B cell (primary cell): ENCODE data around the gene ARPC4. TPM values are rescaled to one million over a fixed set of nuclear protein-coding genes. Genes with fewer than 3 reads are reported as not detected.
A peak's percentile ranks its signal among the peaks of the same experiment; 100 is the strongest.

Experiments used
- ATAC-seq: fragments of 200-7000 bp; cut with Tn5 transposase; one replicate; pipeline ENCODE4 v1.10.0; 2021; ENCODE audit warnings: low read depth, mild to moderate bottlenecking, moderate number of reproducible peaks, moderate library complexity
- CTCF ChIA-PET: fragments of 350-600 bp; sonication (Branson Sonifier 250); formaldehyde crosslinking; loops from one replicate; lab custom pipeline; 2021; ENCODE audit warnings: antibody characterized with exemption, inconsistent platforms; lab: Charles Lee
- POLR2A ChIA-PET: fragments of 350-600 bp; sonication (Branson Sonifier 250); formaldehyde crosslinking; loops from one replicate; lab custom pipeline; 2021; ENCODE audit warnings: antibody characterized with exemption; lab: Charles Lee
- DNase-seq: peaks from one replicate; pipeline ENCODE4 v3.0.0; 2013
- H2AFZ ChIP-seq: 2 replicates; pipeline ENCODE4 v1.6.1; 2012; ENCODE audit warnings: mild to moderate bottlenecking, low read depth, low read length; ENCODE audit not compliant: insufficient read depth, poor library complexity, severe bottlenecking
- H3K27ac ChIP-seq, 2 donors: 1 replicate in 1 of 2; 2 replicates in 1 of 2; pipeline ENCODE4 v1.5.1; 2012 to 2013; ENCODE audit warnings: low read length in 2 of 2, mild to moderate bottlenecking in 2 of 2, moderate library complexity in 1 of 2
- H3K27me3 ChIP-seq, 4 experiments: fragments of 200-600 bp in 1 of 4; sonication (generic) in 1 of 4; replicated peaks in 1 of 4; 1 replicate in 2 of 4; 2 replicates in 2 of 4; pipeline versions ENCODE4 v1.6.1 to v1.7.0; 2013 to 2016; ENCODE audit warnings: low read length in 3 of 4, mild to moderate bottlenecking in 2 of 4, mixed read lengths in 1 of 4, moderate library complexity in 1 of 4; ENCODE audit not compliant: insufficient read depth in 4 of 4, control insufficient read depth in 3 of 4; ENCODE audit errors: control extremely low read depth in 1 of 4
- H3K36me3 ChIP-seq, 2 experiments: replicated peaks in 1 of 2; 1 replicate in 1 of 2; 2 replicates in 1 of 2; pipeline versions ENCODE4 v1.6.1 to v1.7.1; 2013; ENCODE audit warnings: low read length in 1 of 2; ENCODE audit not compliant: insufficient read depth in 2 of 2, control insufficient read depth in 1 of 2; ENCODE audit errors: control extremely low read depth in 1 of 2, extremely low read depth in 1 of 2
- H3K4me1 ChIP-seq, 2 donors: fragments of 200-600 bp in 1 of 2; sonication (generic) in 1 of 2; 1 replicate in 1 of 2; 2 replicates in 1 of 2; pipeline versions ENCODE4 v1.5.1 to v1.6.1; 2013 to 2017; ENCODE audit warnings: low read length in 2 of 2; ENCODE audit not compliant: control insufficient read depth in 2 of 2, insufficient read depth in 2 of 2
- H3K4me2 ChIP-seq: replicated peaks from 2 replicates; pipeline ENCODE3; 2012; ENCODE audit warnings: mild to moderate bottlenecking, low read depth, low read length; ENCODE audit not compliant: poor library complexity, severe bottlenecking
- H3K4me3 ChIP-seq, 5 experiments: fragments of 200-600 bp in 1 of 5; sonication (generic) in 1 of 5; 1 replicate in 3 of 5; 2 replicates in 2 of 5; pipeline versions ENCODE4 v1.5.1 to v1.7.0; 2011 to 2016; ENCODE audit warnings: low read length in 4 of 5, mild to moderate bottlenecking in 4 of 5, low read depth in 2 of 5, control low read depth in 1 of 5, moderate library complexity in 1 of 5; ENCODE audit not compliant: insufficient read depth in 1 of 5; ENCODE audit errors: control extremely low read depth in 1 of 5, extremely low read depth in 1 of 5
- H3K79me2 ChIP-seq: fragments of 200-600 bp; sonication (generic); one replicate; pipeline ENCODE4 v1.6.0; 2016; ENCODE audit warnings: low read length; ENCODE audit not compliant: control insufficient read depth, insufficient read depth
- H3K9ac ChIP-seq: fragments of 200-600 bp; sonication (generic); 2 replicates; pipeline ENCODE4 v1.6.1; 2017; ENCODE audit warnings: mild to moderate bottlenecking, low read length, moderate library complexity
- H3K9me3 ChIP-seq, 3 donors: one replicate each; pipeline versions ENCODE4 v1.6.1 to v1.7.1; 2013; ENCODE audit warnings: low read length in 2 of 3; ENCODE audit not compliant: control insufficient read depth in 2 of 3, insufficient read depth in 1 of 3; ENCODE audit errors: control extremely low read depth in 1 of 3
- H4K20me1 ChIP-seq: 2 replicates; pipeline ENCODE4 v1.6.0; 2012; ENCODE audit warnings: mild to moderate bottlenecking, low read length; ENCODE audit not compliant: insufficient read depth, control insufficient read depth, poor library complexity, severe bottlenecking
- H3K27ac Mint-ChIP-seq: one replicate; pipeline ENCODE4 v1.8.0; 2021; ENCODE audit warnings: mixed read lengths
- H3K27me3 Mint-ChIP-seq: one replicate; pipeline ENCODE4 v1.8.0; 2021; ENCODE audit warnings: mixed read lengths
- H3K4me1 Mint-ChIP-seq: one replicate; pipeline ENCODE4 v1.8.0; 2021; ENCODE audit warnings: mixed read lengths
- H3K4me3 Mint-ChIP-seq: one replicate; pipeline ENCODE4 v1.8.0; 2021; ENCODE audit warnings: mixed read lengths
- H3K9me3 Mint-ChIP-seq: one replicate; pipeline ENCODE4 v1.8.0; 2022; ENCODE audit warnings: mixed read lengths; ENCODE audit not compliant: insufficient read depth
- CTCF ChIP-seq: fragments of 200-600 bp; IDR thresholded peaks from one replicate; pipeline ENCODE4 v1.8.0; 2022; ENCODE audit warnings: antibody characterized with exemption, mild to moderate bottlenecking
- EZH2 ChIP-seq: IDR thresholded peaks from 2 replicates; pipeline ENCODE4 v1.6.1; 2012; ENCODE audit warnings: borderline replicate concordance, low read depth, mild to moderate bottlenecking, moderate library complexity, low read length; ENCODE audit not compliant: insufficient read depth, poor library complexity, severe bottlenecking
- WGBS: methylation state at CpG from one replicate; pipeline ENCODE4 v1.1.5; 2013; ENCODE audit warnings: missing lambda C conversion rate; ENCODE audit not compliant: insufficient coverage; 5-methylcytosine and 5-hydroxymethylcytosine counted together
- intact Hi-C: fragments of 100-400 bp; cut with micrococcal nuclease; formaldehyde crosslinking; loops from one replicate; pipeline ENCODE4 v1.10.0; 2022
- polyA plus RNA-seq: library from polyadenylated mRNA; depleted of rRNA; stranded (reverse); fragments of >200 nt; gene quantifications from 2 replicates; pipeline ENCODE4 v1.2.3, GENCODE V29; 2012
- total RNA-seq, 2 donors: library from RNA; stranded (reverse); fragments of 120-200 nt in 1 of 2; gene quantifications; 1 replicate in 1 of 2; 2 replicates in 1 of 2; pipeline versions ENCODE4 v1.2.3 to v1.2.4, GENCODE V29; 2013 to 2022

The ARPC4 gene
- total and polyA plus RNA-seq, 2 donors (not counting 1 experiment from before 2014, with no cell fraction given) = 110 to 174 TPM

DNA sequence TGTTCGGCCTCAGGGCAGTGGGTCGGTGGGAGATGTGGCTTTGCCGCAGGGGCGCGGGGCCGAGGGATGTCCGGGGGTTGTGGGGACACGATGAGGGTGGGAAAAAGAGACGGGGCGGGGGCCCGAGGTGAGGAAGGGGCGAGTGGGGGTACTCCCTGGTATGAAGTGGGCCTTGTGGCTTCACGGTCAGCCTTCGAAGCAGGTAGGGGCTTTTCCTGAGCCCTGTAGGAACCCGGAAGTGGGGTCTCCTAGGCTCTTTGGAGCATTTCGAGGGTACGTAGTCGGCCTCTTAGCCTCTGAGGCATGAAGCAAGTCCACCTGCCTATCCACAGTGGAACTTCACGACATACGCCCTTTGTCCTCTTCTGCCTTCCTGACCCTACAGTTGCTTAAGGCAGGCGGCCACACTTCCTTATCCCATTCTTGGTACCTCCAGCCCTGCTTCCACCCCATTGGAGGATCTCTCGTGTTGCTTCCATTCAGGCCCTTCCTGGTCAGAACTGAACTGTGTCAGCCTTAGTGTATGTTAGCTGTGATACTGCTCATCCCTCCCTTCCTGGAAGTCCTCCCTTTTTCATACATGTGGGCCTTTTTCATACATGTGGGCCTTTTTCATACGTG lies 389 bp downstream of the ARPC4 start:
- Mint-ChIP-seq H3K27ac (peak overlapping the region; percentile 100), H3K4me1 (peaks cover 62% of the 10 kb centered on the region), H3K4me3 (peak overlapping the region; percentile 99), H3K27me3 (no peaks in the 10 kb centered on the region), H3K9me3 (no peaks in the 10 kb centered on the region)
- intact Hi-C loops = loop anchor here (1.0 to 2.0 kb wide), 4 partner anchors 97 to 455 kb away; partner anchors contain the start of genes CRELD1, JAGN1, SETD5 and TATDN2
- TF ChIP-seq EZH2 (no peak), CTCF (no peak)
- peak overlapping the region; percentile 96 for H2AFZ ChIP-seq
- ATAC-seq (no peak), DNase-seq (no peak)
- peaks cover 76% of the 10 kb centered on the region for H3K79me2 ChIP-seq
- peaks cover 44% of the 10 kb centered on the region for H4K20me1 ChIP-seq
- 2% methylated on average over 21 of the region's 23 CpGs for WGBS
- peak overlapping the region; percentile 98 for H3K4me2 ChIP-seq
- peak overlapping the region; percentile 93 to 99 for H3K27ac ChIP-seq
- H3K4me3 ChIP-seq = peak overlapping the region; percentile 78 to 99 (median 94)
- ChIA-PET POLR2A (interaction anchor here (0.5 to 1.6 kb wide), 20 partner anchors 11 to 528 kb away, joined by 3 to 39 read pairs (median 5); partner anchors contain the start of genes BRPF1, CRELD1, EMC3 and FANCD2), CTCF (interaction anchor here (0.7 to 2.0 kb wide), 14 partner anchors 12 to 945 kb away, joined by 3 to 17 read pairs (median 4); partner anchors contain the start of genes OGG1 and TTLL3)
- peaks cover 15 to 39% of the 10 kb centered on the region in 2 experiments for H3K36me3 ChIP-seq
- H3K9me3 ChIP-seq = no peaks in the 10 kb centered on the region
- peaks cover 52 to 65% of the 10 kb centered on the region in 2 donors for H3K4me1 ChIP-seq
- H3K9ac ChIP-seq = peak overlapping the region; percentile 98
- H3K27me3 ChIP-seq = no peaks in the 10 kb centered on the region

GRCh38 chr3:9794400-9794799 lies 1.5 kb downstream of the ARPC4 start:
- Histone ChIP-seq H3K4me2 (peak overlapping the region; percentile 98), H3K79me2 (peaks cover 87% of the 10 kb centered on the region), H3K36me3 (peaks cover 16 to 43% of the 10 kb centered on the region in 2 experiments), H3K27ac (peak overlapping the region; percentile 93 to 99), H2AFZ (no peak overlapping the region), H3K9me3 (no peaks in the 10 kb centered on the region), H3K4me1 (peaks cover 52 to 65% of the 10 kb centered on the region in 2 donors), H3K4me3 (peak overlapping the region in 2 of 5 experiments; percentile 7 to 97), H4K20me1 (peaks cover 53% of the 10 kb centered on the region), H3K9ac (peak overlapping the region; percentile 0), H3K27me3 (no peaks in the 10 kb centered on the region)
- Mint-ChIP-seq H3K9me3 (no peaks in the 10 kb centered on the region), H3K4me3 (peak overlapping the region; percentile 99), H3K27me3 (no peaks in the 10 kb centered on the region), H3K27ac (peak overlapping the region; percentile 100), H3K4me1 (peaks cover 61% of the 10 kb centered on the region)
- no peak for TF ChIP-seq CTCF
- TF ChIP-seq EZH2 = no peak
- WGBS = 89% methylated on average over 10 of the region's 11 CpGs
- ChIA-PET CTCF (interaction anchor here (1.4 to 2.0 kb wide), 3 partner anchors 13 to 152 kb away, joined by 5 read pairs; no protein-coding TSS in a partner anchor), POLR2A (interaction anchor here (1.3 kb wide), 2 partner anchors 11 to 50 kb away, joined by 3 to 4 read pairs; partner anchors contain the start of gene RPUSD3)
- intact Hi-C loops = no loop called here
- ATAC-seq = no peak
- no peak for DNase-seq
